ENCODE data around the gene PIKFYVE.
"Not testable (repeated sequence)": the region's sequence is repeated elsewhere in the genome, so short reads cannot be mapped to it uniquely, and the experiment has no call there.

The PIKFYVE gene

DNA sequence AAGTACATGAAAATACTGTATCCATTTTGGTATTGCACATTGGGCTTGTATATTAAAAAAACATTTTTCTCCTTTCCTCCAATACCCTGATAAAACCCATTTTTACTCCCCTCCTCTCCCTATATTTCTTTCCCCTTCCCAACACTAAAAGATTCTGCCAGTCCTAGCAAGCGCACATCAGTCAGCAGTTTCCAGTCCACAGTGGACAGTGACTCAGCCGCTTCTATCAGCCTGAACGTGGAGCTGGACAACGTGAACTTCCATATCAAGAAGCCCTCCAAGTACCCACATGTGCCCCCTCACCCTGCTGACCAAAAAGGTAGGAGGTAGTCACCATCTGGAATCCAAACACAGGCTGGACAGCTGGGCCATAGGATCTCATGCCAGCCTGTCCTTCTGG is 38.6 kb downstream of the PIKFYVE start:
- DNase-seq (ENCODE audit: low read depth, low spot score) = no peak

DNA sequence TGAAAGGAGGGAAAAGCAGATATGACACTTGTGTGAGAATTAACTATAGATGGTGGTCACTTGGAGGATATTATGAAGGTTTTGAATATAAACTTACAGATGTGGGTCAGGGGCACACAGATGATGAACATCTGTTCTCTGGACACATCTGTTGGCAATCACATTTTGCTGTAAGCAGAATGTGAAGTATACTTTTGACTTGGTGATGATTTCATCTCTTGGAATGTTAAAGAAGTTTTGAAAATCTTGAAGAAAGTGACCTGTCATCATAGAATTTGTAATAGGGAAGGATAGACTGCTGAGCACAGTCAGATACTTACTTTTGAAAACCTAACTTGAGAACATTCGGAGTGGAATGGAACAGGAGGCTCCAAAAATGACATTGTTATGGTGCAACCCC is 40.2 kb downstream of the PIKFYVE start:
- no peak for DNase-seq (ENCODE audit: low read depth, low spot score)

DNA sequence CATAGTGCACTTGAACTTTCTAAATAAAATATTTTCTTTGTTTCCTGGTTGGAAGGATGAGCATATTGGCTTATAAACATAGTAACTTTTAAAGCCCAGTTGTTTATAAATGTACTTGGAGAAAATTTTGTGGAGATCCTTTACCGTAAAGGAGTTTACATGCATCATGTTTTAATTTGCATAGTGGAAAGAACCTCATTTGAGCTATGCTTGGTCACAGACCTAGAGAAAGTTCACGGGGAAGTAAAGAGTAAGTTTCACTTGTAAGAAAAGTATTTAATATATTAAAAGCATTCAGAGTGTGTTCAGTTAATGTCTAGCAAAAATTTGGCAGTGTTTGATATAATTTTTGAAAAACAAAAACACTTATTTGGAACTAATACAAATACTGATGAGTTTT is 45.3 kb downstream of the PIKFYVE start:
- no peak for DNase-seq (ENCODE audit: low read depth, low spot score)

DNA sequence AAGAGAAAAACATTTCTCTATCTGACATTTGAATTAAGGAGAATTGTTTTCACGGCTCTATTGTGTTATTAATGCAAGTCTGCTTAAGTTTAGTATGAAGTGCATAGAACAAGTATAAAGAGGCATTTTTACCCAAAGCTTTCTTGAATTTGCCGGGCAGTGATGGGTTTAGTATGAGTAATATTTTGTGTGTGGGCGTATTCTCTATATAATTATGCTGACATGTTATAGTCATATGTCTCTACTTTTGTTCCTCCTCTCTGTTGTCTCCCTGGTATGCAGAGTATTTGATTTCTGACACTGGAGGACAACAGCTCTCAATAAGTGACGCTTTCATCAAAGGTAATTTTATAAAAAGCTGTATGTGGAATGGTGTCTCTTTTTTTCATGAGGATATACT is 45.9 kb downstream of the PIKFYVE start:
- DNase-seq (ENCODE audit: low read depth, low spot score) = no peak

DNA sequence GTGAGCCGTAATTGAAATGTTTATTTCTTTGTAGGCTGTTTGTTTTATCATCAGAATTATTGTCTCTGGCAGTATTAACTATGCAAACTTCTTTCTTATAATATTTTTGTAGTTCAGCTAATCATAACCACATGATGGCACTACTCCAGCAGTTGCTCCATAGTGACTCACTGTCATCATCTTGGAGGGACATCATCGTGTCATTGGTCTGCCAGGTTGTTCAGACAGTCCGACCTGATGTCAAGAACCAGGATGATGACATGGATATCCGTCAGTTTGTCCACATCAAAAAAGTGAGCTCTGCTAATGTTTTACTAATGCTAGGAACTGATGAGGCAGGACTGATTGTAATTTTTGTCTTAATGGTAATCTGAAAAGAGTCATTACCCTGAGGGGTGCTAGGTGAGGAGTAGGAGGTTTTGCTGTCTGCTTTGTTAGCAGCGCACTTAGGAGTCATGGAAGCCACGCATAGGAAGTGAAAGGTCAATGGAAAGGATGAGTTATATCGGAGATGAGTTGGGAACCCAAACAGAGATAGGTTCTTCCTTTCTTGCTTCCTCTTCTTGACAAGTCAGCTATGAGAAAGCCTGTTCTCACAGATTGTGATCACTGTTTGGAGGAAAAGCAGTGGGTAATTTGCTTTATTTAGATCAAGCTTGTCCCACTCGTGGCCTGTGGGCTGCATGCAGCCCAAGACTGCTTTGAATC is 49.2 kb downstream of the PIKFYVE start:
- no peak for DNase-seq (ENCODE audit: low read depth, low spot score)

DNA sequence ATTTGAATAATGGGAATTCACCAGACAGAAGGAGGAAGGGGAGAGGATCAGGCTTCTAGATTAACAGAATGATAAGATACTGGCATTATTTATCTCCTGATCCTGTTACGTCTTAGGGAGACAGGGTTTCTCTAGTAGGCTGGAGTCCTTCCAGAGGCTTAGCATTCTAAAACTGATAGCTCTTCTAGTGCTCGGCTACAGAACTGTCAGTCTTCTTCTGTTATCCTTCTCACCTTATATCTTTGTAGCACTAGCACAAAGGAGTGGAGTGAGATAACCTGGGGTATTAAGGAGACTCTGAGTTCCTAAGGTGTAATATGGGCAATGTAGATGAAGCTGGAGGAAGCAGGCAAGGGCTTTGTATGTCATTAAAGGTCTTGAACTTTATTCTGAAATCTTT is 52.1 kb downstream of the PIKFYVE start:
- no peak for DNase-seq (ENCODE audit: low read depth, low spot score)

DNA sequence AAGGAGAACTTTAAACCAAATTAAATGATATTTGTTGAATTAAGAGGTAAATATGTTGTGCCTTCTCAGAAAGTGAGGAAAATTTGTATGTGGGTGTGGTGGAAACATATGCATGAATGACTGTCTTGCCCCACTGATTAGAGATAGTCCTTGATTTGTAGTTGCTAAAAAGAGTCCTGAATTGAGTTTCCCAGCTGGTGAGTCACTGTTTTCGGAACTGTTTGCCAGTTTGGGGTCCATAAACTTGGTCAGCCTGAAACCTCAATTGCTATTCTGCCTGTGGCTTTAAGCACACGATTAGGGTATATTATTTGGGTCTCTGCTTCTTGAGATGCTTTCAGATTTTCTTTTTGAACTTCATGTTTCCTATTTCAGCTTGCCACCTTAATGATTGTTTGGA is 53.3 kb downstream of the PIKFYVE start:
- no peak for DNase-seq (ENCODE audit: low read depth, low spot score)

DNA sequence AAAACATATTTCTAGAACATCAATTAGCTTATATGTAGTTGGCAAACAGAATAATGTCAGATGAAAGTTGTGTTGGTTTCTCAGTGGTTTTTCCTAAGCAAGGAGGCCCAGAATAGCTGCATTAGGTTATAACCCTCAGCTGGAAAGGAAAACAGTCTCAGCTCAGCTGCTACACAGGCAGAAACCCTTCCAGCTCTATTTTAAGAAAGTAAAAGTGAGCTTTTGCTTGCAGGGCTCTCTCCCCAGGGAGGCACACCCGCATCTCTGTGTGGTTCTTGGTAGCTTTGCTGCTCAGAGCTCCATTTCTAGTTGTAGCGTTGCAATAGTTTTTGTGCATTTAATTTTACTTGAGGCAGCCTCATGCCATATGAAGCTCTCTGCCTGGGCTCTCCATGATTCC is 54.6 kb downstream of the PIKFYVE start:
- DNase-seq (ENCODE audit: low read depth, low spot score) = no peak

DNA sequence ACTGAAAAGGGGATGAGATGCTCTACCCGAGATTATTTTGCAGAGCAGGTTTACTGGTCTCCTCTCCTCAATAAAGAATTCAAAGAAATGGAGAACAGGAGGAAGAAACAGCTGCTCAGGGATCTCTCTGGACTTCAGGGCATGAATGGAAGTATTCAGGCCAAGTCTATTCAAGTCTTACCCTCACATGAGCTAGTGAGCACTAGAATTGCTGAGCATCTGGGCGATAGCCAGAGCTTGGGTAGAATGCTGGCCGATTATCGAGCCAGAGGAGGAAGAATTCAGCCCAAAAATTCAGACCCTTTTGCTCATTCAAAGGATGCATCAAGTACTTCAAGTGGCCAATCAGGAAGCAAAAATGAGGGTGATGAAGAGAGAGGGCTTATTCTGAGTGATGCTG is 60.0 kb downstream of the PIKFYVE start:
- DNase-seq (ENCODE audit: low read depth, low spot score) = no peak

DNA sequence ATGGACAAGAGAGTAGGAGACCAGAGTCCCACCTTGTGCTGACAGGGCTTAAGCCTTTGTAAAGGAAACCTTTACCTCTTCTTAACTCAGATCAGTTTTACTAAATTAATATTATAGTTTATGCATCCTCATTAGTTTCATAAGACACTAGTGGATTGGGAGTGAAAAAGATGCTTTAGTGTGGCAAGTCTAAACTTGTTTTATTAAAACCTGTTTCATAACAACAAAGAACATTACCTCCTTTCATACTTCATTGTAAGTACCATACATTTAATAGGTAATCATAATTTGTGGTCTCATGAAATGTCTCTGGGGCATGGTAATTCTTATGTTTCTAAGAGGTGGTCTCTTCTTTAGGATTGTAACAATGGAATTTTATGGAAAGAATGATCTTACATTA is 63.4 kb downstream of the PIKFYVE start:
- no peak for DNase-seq (ENCODE audit: low read depth, low spot score)

DNA sequence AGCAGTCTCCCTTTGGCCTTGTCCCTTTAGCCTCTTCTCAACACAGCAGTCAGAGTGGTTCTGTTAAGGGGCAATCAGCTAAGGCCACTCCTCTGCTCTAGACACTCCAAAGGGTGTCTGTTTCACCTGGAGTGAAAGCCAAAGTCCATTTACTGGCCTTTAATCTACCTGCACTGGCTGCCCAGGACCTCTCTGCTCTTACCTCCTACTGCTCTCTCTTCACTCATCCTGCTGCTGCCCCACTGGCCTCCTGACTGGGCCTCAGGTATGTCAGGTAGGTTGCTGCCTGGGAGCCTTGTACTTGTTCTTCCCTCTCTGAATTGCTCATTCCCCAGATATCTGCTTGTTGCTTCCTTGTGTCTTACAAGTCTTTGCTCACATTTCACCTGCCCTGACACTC is 68.2 kb downstream of the PIKFYVE start:
- DNase-seq (ENCODE audit: low read depth, low spot score) = no peak

DNA sequence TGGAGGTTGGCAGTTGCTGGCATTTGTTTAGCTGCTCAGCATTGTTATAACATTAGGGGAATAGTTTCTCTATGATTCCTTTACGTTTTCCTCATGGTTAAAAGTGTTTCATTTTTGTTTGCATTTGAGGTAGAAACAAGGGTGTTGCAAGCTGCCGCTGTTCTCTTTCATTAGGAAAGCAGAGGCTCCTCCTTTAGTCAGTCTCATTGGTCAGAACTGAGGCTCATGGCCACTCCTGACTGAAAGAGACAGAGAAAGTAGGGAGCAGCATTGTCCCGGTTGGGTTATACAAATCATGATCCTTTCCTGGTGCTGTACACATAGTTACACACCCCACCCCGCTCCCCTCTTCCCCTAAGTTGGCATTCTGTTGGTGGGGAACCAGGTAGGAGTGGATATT is 80.7 kb downstream of the PIKFYVE start:
- no peak for DNase-seq (ENCODE audit: low read depth, low spot score)

DNA sequence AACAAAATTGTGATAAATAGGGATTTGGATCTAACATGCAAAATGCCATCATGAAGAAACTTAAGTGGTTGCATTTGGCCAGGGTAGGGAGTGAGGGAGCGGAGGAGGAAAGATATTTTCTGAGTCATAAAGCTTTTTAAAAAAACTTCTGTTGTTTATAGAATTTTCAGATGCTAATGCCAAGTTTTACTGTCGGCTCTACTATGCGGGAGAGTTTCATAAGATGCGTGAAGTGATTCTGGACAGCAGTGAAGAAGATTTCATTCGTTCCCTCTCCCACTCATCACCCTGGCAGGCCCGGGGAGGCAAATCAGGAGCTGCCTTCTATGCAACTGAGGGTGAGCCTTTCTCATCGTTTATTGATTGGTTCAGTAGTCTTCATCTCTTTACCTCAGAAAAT is 84.6 kb downstream of the PIKFYVE start:
- DNase-seq (ENCODE audit: low read depth, low spot score) = no peak

DNA sequence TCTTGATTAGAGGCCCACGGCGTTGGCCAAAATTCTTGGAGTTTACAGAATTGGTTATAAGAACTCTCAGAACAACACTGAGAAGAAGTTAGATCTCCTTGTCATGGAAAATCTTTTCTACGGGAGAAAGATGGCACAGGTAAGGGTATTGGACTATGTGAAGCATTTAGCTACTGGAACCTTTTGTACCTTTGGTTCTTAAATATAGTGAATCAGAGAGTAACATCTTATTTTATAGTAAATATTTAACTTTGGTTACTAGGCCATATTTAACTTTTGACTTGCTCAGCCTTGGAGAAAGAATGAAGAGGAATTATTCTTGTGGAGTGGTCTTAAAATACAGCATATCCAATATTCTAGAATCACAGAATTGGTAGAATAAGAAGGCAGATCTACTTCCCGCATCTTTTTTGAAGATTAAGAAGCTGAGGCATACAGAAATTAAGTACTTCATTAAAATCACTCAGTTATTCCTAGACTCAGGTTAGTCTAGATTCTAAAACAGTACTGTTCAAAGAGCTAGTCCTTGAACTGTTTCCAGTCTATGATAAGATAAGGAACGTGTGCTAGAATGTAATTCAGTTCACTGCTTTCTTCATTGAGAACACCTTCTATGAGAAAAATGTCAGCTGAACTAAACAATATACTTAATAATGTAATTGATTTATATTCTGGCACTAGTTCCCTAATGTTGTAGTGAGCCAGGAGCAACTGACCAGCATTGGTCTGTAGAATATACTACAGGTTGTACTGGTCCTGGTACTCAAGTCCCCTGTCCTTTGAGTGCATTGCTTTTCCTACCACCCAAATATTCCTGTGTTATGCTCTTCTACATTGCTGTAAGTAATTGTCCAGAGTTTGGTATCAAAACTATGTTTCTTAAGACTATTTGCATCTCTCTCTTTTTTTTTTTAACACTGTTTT is 86.9 kb downstream of the PIKFYVE start:
- DNase-seq (ENCODE audit: low read depth, low spot score) = no peak

DNA sequence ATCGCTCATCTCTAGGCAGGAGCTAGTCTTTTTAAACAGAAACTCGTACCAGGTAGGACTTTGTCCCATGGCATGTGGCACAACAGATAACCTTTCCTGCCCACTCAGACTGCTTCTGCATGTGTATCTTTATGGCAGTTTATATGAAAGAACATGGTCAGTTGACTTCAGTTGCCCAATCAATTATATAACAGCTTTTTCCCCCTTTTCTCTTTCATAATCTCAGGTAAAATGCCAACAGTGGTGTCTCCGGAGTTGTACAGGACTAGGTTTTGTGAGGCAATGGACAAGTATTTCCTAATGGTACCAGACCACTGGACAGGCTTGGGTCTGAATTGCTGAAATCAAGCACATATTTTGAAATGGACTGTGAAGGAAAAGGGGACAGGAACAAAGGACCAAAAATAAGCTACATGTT is 88.9 kb downstream of the PIKFYVE start:
- DNase-seq (ENCODE audit: low read depth, low spot score) = no peak

DNA sequence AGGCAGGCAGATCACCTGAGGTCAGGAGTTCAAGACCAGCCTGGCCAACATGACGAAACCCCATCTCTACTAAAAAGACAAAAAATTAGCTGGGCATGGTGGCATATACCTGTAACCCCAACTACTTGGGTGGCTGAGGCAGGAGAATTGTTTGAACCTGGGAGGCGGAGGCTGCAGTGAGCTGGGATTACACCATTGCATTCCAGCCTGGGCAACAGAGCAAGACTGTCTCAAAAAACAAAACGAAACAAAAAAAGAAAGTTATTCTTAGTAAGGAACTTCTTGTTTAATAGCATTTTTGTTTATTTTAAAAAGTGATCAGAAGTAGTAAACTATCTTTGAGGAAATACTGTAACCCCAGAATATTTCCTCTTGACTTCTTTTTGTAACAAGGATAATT is 90.4 kb downstream of the PIKFYVE start:
- DNase-seq (ENCODE audit: low read depth, low spot score) = not testable (repeated sequence)

DNA sequence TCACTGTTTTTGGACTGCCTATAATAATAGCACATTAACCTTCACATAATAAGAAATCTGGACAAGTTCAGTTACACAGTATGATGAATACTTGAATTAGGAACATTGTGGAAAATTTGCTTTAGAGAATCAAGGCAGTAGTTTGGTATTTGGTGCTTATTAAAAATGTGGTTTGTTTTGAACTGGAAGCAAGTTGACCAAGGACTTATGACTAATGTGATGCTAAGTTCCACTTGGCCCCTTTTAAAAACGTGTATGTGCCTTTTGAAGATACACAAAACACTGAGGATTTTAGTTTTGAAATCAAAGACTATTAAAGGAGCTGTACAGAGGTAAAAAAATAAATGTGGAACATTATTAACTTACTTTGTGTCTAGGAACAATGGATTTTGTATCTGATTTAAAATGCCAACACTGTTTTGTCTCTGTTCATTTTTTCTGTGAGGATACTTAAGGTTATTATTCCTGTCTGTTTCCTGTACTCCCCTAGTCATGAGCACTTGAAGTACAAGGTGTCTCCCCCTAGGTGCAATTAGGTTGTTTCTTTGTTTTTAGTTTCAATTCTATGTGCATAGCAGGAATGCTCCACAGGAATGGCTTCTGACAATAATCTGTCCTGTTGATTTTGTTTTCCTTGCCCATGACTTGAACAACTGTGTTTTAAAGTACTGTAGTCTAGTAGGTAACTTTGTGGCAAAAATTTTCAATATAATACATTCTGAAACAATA is 91.0 kb downstream of the PIKFYVE start:
- DNase-seq (ENCODE audit: low read depth, low spot score) = no peak

DNA sequence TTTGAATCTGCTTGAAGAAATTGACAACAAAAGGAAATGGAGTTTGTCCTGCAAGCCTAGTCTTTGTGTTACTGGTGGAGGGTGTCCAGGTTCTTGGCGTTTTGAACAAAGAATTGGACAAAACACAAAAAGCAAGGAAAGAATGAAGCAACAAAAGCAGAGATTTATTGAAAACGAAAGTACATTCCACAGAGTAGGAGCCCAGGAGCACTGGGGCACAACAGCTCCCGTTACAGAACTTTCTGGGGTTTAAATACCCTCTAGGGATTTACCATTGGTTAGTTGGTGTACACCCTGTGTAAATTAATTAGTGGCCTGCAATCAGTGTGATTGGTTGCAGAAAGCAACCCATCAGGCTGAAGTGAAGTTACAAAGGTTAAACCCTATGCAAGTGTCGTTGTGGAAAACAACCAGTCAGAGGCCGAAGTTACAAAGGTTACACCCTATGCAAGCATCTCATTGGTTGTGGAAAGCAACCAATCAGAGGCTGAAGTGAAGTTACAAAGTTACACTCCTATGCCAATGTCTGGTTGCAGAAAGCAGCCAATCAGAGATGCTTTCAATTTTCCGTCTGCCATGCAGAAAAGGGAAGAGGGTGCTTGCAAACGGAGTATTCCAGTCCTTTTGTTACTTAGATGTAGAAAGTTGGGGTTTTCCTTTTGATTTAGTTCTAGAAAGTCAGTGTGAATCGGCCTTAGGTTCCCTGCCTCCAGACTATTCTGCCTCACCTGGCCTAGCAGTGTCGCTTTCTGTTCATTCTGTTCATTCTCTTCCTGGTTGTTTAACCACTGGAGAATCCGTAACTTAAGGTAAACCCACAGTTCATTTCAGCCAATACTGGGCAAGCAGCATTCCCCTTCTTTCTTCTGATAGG is 92.9 kb downstream of the PIKFYVE start:
- DNase-seq (ENCODE audit: low read depth, low spot score) = no peak

DNA sequence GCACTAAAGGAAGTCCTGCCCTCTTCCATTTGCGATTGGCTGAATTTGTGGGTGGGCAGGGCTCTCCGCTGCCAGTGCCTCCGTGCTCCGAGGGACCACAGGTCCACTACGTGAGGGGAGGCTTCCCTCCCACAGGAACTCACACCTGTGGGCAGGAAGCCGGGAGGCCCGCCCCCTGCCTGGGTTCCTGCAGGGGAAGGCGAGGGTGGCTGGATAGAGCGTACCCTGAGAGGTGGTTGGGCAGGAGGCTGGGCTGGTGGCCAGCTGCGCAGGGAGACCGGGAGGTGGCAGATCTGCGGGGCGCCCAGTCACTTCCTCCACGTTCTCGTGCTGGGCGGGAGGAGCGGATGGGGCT is 93.6 kb downstream of the PIKFYVE start:
- no peak for DNase-seq (ENCODE audit: low read depth, low spot score)

DNA sequence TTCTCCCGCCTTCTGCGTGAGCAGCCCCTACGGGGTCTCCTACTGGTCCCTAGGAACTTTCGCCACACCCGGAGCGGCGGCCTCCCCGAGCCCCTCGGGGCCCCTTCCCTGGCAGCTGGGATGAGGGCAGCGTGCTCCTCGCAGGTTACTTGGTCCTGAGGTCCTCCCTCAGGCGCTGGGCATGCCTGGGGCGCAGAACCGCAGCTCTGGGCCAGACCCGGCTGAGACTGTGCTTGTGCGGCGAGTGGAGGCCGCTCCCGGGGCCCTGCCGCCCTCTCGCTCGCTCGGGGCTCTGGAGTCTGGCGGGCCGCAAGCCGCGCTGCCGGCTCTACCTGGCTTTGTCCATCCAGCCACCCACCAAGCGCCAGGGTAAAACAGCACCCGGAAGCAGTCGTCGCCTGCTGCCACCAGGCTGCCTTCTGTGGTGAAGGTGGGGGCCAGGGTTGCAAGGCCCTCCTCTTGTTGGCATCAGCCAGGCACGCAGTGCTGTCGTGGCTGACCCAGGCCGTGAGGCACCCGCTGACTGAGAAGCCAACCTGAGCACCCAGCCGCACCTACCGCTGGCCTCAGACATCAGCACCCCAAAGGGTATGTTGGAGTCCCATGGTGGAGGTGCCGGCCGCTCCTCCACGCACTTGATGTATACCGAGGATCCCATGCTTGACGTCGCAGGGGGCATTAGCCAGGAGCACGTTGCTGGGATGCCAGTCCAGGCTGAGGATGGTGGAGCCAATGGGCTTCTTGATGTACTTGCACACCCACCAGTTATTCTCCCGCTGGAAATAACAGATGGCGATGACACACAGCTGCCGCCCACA is 94.4 kb downstream of the PIKFYVE start:
- no peak for DNase-seq (ENCODE audit: low read depth, low spot score)

DNA sequence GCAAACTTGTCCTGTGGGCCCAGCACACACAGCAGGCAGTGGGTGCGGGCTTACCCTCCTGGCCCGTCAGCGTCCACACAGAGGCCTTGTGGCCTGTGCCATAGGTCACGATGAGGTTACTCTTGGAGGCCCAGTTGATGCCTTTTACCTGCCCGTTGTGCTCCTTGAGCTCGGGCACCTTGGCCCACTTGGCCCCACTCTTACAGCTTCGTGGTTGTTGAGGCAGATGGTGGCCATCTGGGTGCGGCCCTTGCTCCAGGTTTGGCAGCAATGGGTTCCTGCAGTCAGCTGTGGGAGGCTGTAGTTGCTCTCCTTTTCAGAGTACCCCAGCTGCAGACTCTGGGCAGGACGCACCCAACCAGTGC is 95.0 kb downstream of the PIKFYVE start:
- DNase-seq (ENCODE audit: low read depth, low spot score) = no peak
